DND-41 (cell line): Measurements from ENCODE around the gene RTP2.

Experiments
- CTCF ChIP-seq: IDR thresholded peaks from 2 replicates; pipeline ENCODE4 v1.5.1; 2012; ENCODE audit warnings: borderline replicate concordance, low read length, moderate library complexity, mild to moderate bottlenecking; ENCODE audit not compliant: poor library complexity, severe bottlenecking; ENCODE audit errors: extremely low read depth
- EZH2 ChIP-seq: IDR thresholded peaks from 3 replicates; pipeline ENCODE4 v1.6.1; 2012; ENCODE audit warnings: borderline replicate concordance, low read depth, mild to moderate bottlenecking, moderate library complexity, low read length, inconsistent platforms; ENCODE audit not compliant: severe bottlenecking

- TF ChIP-seq EZH2 (no peak), CTCF (no peak)
Measured at GRCh38 chr3:187705164-187705563, 2.8 kb upstream of the RTP2 start.
